OCI-LY7 (cell line): Measurements from ENCODE around the gene TULP4.

Experiments
- EZH2phosphoT487 ChIP-seq: fragments of 200-600 bp; sonication (generic); IDR thresholded peaks from 2 replicates; pipeline ENCODE4 v1.6.1; 2018; ENCODE audit warnings: low read depth, borderline replicate concordance, mild to moderate bottlenecking, mixed run types, antibody characterized with exemption, low read length, moderate library complexity, mixed read lengths
- TF ChIP-seq, protein P1 (sequence below): fragments of 200-600 bp; sonication (generic); conservative IDR thresholded peaks from 2 replicates; pipeline ENCODE4 v1.5.1; 2014; ENCODE audit warnings: mild to moderate bottlenecking, antibody characterized with exemption, low read length, moderate library complexity, mixed read lengths

DNA sequence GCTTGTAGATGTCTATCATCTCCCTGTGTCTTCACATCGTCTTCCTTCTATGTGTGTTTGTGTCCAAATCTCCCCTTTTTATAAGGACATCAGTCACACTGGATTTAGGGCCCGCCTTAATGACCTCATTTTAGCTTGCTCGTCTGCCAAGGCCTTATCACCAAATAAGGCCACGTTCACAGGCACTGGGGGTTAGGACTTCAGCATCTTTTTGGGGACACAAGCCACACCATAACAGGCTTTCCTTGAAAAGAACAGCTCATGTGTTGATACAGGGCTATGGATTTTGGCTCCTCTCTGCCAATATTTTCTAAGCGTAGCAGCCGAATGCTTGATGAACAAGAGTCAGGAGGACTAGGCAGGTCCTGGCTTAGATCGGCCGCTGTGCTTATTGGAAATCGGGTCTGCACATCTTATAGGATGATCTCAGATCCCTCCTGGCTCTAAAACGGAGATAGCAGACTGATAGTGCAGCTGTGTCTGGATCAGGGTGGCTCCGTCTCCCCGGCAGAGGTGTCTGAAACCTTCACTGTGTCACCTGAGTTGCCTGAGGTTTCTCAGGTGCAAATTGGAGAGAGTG, 231.4 kb downstream of the TULP4 start:
- no peak for TF ChIP-seq EZH2phosphoT487
- TF ChIP-seq, protein P1, sequence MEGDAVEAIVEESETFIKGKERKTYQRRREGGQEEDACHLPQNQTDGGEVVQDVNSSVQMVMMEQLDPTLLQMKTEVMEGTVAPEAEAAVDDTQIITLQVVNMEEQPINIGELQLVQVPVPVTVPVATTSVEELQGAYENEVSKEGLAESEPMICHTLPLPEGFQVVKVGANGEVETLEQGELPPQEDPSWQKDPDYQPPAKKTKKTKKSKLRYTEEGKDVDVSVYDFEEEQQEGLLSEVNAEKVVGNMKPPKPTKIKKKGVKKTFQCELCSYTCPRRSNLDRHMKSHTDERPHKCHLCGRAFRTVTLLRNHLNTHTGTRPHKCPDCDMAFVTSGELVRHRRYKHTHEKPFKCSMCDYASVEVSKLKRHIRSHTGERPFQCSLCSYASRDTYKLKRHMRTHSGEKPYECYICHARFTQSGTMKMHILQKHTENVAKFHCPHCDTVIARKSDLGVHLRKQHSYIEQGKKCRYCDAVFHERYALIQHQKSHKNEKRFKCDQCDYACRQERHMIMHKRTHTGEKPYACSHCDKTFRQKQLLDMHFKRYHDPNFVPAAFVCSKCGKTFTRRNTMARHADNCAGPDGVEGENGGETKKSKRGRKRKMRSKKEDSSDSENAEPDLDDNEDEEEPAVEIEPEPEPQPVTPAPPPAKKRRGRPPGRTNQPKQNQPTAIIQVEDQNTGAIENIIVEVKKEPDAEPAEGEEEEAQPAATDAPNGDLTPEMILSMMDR = no peak
